Activated CD8-positive, alpha-beta T cell treated with anti-CD3 and anti-CD28 coated beads, Interleukin-2, amount 10 ng/mL, durations not matched to agents 7 days and 5 days (primary cell): ENCODE data around the gene ABCC8. TPM values are rescaled to one million over a fixed set of nuclear protein-coding genes. Genes with fewer than 3 reads are reported as not detected.

Experiments
- ATAC-seq: fragments of 150-1000 bp; cut with Tn5 transposase; one replicate; pipeline ENCODE4 v1.10.0; 2021; ENCODE audit warnings: moderate library complexity
- CTCF ChIA-PET: fragments of 350-600 bp; sonication (Branson Sonifier 250); formaldehyde crosslinking; loops from one replicate; lab custom pipeline; 2021; ENCODE audit warnings: antibody characterized with exemption; lab: Charles Lee
- POLR2A ChIA-PET: fragments of 350-600 bp; sonication (Branson Sonifier 250); formaldehyde crosslinking; loops from one replicate; lab custom pipeline; 2021; ENCODE audit warnings: antibody characterized with exemption; lab: Charles Lee
- DNase-seq: peaks from one replicate; pipeline ENCODE4 v3.0.0-alpha.2; 2020
- H3K27ac Mint-ChIP-seq: one replicate; pipeline ENCODE4 v1.8.0; 2021; ENCODE audit warnings: mild to moderate bottlenecking, mixed read lengths
- H3K27me3 Mint-ChIP-seq: one replicate; pipeline ENCODE4 v1.8.0; 2021; ENCODE audit warnings: low read depth, mixed read lengths
- H3K36me3 Mint-ChIP-seq: one replicate; pipeline ENCODE4 v1.8.0; 2021; ENCODE audit warnings: low read depth, mixed read lengths
- H3K4me1 Mint-ChIP-seq: one replicate; pipeline ENCODE4 v1.8.0; 2021; ENCODE audit warnings: low read depth, mixed read lengths
- H3K4me3 Mint-ChIP-seq: one replicate; pipeline ENCODE4 v1.8.0; 2021; ENCODE audit warnings: mild to moderate bottlenecking, mixed read lengths
- H3K9me3 Mint-ChIP-seq: one replicate; pipeline ENCODE4 v1.8.0; 2022; ENCODE audit warnings: mixed read lengths; ENCODE audit not compliant: insufficient read depth
- total RNA-seq, 2 experiments: library from RNA; stranded (reverse); gene quantifications; one replicate each; pipeline ENCODE4 v1.2.3, GENCODE V29; 2021

The ABCC8 gene
- total RNA-seq, 2 experiments from 2014 or later, result 0.61 to 1.5 TPM

DNA sequence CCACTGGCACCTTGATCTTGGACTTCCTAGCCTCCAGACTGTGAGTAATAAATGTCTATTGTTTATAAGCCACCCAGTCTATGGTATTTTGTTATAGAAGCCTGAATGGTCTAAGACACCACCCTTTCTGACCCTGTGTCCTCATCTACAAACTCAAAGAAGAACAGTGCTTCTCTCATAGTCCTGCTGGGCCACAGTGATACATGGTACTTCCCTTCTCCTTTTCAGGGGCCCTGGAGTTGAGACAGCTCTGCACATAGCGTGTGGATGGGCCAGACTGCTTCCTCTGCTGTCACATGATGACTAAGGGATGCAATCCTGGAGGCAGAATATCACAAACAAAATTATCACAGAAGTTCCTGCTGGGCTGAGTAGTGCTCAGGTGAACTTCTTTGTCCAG is 93.2 kb downstream of the ABCC8 start:
- no peak for ATAC-seq
- Mint-ChIP-seq H3K36me3 (no peaks in the 10 kb centered on the region), H3K4me3 (no peak overlapping the region), H3K27ac (no peak overlapping the region), H3K9me3 (no peaks in the 10 kb centered on the region), H3K4me1 (peaks cover 10% of the 10 kb centered on the region), H3K27me3 (peaks cover 3% of the 10 kb centered on the region)
- ChIA-PET CTCF (interaction anchor here (0.8 to 5.0 kb wide), 34 partner anchors 9 to 595 kb away, joined by 3 to 101 read pairs (median 5); partner anchors contain the start of gene USH1C), POLR2A (no interaction called here)
- DNase-seq, result no peak

DNA sequence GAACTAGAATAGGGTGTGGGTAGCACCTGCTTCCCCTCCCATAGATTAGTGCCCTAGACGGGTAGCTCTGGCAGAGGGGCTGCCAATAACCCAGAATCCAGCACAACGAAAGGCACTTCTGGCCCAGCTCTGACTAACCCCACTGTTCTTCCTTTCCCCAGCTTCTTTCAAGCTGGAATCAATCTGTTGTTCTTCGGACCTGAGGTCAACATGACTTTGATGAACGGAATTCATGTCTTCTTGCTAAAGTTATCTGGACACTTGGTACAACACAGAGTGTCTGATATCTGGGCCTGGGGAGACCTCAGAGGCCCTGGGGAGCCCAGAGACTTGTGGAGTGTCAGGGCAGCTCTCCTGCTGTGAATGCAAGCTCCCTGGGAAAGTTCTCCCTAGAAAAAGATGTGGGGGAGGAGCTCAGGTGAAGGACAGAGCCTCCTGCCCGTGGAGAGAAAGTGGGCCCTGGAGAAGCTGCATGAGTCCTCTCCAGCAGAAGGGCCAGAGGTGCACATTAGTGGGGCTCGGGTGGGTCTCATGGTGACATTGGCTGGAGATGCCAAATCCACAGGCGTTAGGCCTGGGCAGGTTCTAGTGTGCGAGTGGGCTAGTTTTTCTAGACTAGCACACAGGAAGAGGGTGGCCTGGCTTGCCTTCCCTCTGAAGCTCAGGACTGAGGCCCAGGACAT is 94.5 kb downstream of the ABCC8 start:
- CTCF ChIA-PET, result interaction anchor here (0.8 to 5.0 kb wide), 6 partner anchors 22 to 152 kb away, joined by 3 to 101 read pairs (median 20); no protein-coding TSS in a partner anchor
- ATAC-seq, result no peak

DNA sequence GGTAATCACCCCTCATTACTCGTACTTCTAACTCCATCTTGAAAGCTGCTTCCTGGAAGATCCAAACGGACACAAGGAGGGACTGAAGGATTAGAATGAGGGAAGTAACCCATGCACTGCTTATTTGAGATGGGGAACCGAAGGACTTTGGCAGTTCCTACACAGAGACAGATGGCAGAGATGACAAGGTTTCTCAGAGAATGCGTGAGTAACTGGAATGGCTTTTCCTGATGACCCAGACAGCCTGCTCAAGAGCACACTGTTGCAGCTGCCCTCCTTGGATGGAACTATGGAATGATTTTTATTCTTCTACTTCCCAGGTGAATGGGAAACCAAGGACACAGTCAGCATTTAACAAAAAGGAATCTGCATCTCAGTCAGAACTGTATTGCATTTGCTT is 95.5 kb downstream of the ABCC8 start:
- H3K36me3 Mint-ChIP-seq, result no peaks in the 10 kb centered on the region

More for the DNA sequence above, 94.5 kb downstream of the ABCC8 start:
- Mint-ChIP-seq H3K4me3 (no peak overlapping the region), H3K27me3 (no peaks in the 10 kb centered on the region), H3K4me1 (peaks cover 5% of the 10 kb centered on the region), H3K36me3 (no peaks in the 10 kb centered on the region), H3K9me3 (no peaks in the 10 kb centered on the region), H3K27ac (no peak overlapping the region)
- POLR2A ChIA-PET, result no interaction called here
- DNase-seq, result no peak

DNA sequence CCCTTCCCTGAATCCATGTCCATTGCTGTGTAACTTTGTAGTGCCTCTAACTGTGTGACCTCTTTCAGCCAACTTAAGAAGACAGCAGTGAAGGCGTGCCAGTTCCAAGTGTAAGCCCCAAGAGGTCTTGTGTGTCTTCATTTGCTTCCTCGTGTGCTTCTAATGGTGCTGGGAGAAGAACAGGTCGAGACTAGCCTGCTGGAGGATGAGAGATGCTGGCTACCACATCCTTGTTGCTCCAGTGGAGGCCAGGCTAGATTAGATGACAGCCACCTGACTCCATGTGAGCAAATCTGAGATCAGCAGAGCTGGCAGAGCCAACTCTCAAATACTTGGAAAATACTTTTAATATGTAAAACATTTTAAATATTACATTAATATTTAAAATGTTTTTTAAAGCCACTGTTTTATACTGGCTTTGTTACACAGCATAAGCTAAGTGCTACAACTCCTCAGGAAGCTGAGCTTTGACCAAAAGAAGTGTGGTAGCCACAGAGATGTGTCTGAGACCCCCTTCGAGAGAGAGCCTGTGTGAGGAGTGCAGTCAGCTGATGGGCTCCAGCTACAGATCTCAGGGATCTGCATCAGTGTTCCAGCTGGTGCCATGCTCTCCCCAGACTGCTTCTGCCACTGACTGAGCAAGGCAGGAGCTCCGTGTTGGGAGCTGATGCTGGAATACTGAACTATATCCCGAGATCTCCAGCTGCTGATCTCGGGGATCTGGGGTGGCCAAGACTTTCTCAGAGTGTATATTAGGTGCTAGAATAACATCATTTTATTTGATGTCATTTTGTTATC is 97.1 kb downstream of the ABCC8 start:
- H3K4me3 Mint-ChIP-seq, result no peak overlapping the region

More for the DNA sequence above, 95.5 kb downstream of the ABCC8 start:
- ChIA-PET CTCF (interaction anchor here (2.2 to 5.0 kb wide), 3 partner anchors 125 to 151 kb away, joined by 16 to 101 read pairs (median 28); no protein-coding TSS in a partner anchor), POLR2A (no interaction called here)
- Mint-ChIP-seq H3K27ac (no peak overlapping the region), H3K4me3 (no peak overlapping the region), H3K4me1 (peaks cover under 1% of the 10 kb centered on the region), H3K27me3 (no peaks in the 10 kb centered on the region), H3K9me3 (no peaks in the 10 kb centered on the region)
- ATAC-seq, result no peak
- no peak for DNase-seq

DNA sequence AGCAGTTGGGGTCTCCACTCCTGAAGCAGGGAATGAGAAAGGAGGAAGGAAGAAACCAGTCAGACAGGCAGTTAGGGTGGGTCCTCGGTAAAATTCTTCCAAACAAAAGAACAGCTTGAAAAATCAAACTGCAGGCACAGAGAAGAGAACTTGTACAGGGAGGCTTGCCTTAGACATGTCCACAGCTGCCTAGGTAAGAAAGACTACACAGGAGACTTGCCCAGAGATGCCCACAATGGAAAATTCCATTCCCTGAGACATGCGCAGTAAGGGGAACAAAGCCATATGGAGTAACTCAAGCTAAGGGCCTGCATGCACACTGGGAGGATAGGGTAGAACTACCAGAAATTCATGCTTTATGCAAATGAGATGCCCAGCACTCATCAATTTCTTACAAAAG is 98.0 kb downstream of the ABCC8 start:
- no peak for ATAC-seq
- no peaks in the 10 kb centered on the region for H3K27me3 Mint-ChIP-seq
- no peak overlapping the region for H3K27ac Mint-ChIP-seq
- DNase-seq, result no peak
- peaks cover 3% of the 10 kb centered on the region for H3K9me3 Mint-ChIP-seq
- ChIA-PET POLR2A (no interaction called here), CTCF (interaction anchor here (1.1 to 2.9 kb wide), 3 partner anchors 10 to 150 kb away, joined by 3 to 8 read pairs (median 4); partner anchors contain the start of gene KCNJ11)
- no peaks in the 10 kb centered on the region for H3K36me3 Mint-ChIP-seq
- no peak overlapping the region for H3K4me3 Mint-ChIP-seq
- no peaks in the 10 kb centered on the region for H3K4me1 Mint-ChIP-seq

More for the DNA sequence above, 97.1 kb downstream of the ABCC8 start:
- Mint-ChIP-seq H3K4me1 (no peaks in the 10 kb centered on the region), H3K27me3 (no peaks in the 10 kb centered on the region), H3K27ac (no peak overlapping the region), H3K9me3 (no peaks in the 10 kb centered on the region), H3K36me3 (no peaks in the 10 kb centered on the region)
- DNase-seq (no peak), ATAC-seq (no peak)
- ChIA-PET POLR2A (no interaction called here), CTCF (interaction anchor here (1.1 to 2.9 kb wide), 3 partner anchors 9 to 149 kb away, joined by 3 to 8 read pairs (median 4); partner anchors contain the start of gene KCNJ11)

DNA sequence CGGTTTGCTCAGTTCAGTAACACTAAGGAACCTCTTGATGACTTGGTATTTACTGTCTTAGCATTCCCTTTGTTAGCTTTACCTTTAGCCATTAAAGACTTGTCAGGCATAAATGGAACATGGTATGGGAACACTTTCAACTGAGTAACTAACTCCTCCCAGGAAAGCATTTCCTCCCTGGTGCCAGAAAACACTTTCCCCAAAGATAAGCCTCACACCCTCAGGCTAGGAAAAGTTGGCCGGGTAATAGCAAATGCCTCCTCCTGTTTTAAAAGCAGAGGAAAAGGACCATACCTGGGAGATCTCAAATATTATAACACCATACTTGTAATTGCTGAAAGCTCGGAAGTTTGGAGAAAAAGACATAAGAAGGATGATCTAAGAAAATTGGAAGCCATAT is 100.2 kb downstream of the ABCC8 start:
- H3K4me3 Mint-ChIP-seq, result no peak overlapping the region
- ATAC-seq (no peak), DNase-seq (no peak)
- H3K36me3 Mint-ChIP-seq, result peaks cover 15% of the 10 kb centered on the region
- H3K4me1 Mint-ChIP-seq, result no peaks in the 10 kb centered on the region
- H3K9me3 Mint-ChIP-seq, result peaks cover 19% of the 10 kb centered on the region
- ChIA-PET CTCF (no interaction called here), POLR2A (no interaction called here)
- H3K27ac Mint-ChIP-seq, result no peak overlapping the region
- H3K27me3 Mint-ChIP-seq, result no peaks in the 10 kb centered on the region

DNA sequence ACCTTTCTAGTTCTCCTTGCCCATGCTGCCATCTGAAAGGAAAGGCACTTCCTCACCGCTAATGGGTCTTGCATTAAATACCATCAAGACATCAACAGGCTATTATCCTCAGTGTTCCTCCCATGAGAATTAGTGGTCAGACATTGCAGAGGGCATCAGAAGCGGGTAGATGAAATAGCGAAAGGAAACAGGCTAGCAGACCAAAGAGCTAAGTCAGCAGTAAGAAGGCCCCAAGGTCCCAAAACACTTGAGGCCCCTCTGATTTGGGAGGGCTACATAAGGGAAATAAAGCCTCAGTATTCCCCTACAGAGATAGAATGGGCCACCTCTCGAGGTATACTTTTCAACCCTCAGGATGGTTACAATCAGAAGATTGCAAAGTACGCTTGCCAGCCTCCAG is 101.1 kb downstream of the ABCC8 start:
- Mint-ChIP-seq H3K9me3 (peaks cover 26% of the 10 kb centered on the region), H3K27ac (no peak overlapping the region), H3K4me3 (no peak overlapping the region), H3K27me3 (no peaks in the 10 kb centered on the region), H3K36me3 (peaks cover 24% of the 10 kb centered on the region), H3K4me1 (no peaks in the 10 kb centered on the region)
- ChIA-PET CTCF (interaction anchor here (2.2 kb wide), 1 partner anchor 8 kb away, joined by 12 read pairs; no protein-coding TSS in a partner anchor), POLR2A (no interaction called here)
- ATAC-seq, result no peak
- no peak for DNase-seq

DNA sequence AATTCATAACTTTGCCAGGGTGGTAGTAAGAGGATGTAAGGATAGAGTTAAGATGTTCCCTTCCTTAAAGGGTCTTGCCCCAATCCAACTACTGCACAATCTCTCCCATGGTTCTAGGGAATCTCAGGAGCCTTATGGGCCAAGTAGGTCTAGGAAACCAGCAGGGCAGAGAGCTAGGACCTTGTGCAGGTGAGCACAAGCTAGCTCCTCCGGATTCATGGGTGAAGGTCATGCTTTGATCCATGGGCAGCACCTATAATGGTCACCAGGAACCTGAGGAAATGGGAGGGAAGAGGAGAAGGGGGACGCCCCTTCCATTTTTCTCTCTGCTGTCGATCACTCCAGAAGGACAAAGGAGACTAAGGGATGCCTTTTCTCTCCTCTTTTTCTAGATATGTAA is 105.0 kb downstream of the ABCC8 start:
- Mint-ChIP-seq H3K4me1 (peaks cover 12% of the 10 kb centered on the region), H3K9me3 (peaks cover 41% of the 10 kb centered on the region), H3K27ac (no peak overlapping the region), H3K4me3 (no peak overlapping the region), H3K27me3 (no peaks in the 10 kb centered on the region), H3K36me3 (peaks cover 49% of the 10 kb centered on the region)
- DNase-seq, result no peak
- ChIA-PET CTCF (interaction anchor here (1.3 kb wide), 1 partner anchor 12 kb away, joined by 4 read pairs; no protein-coding TSS in a partner anchor), POLR2A (interaction anchor here (0.6 kb wide), 1 partner anchor 142 kb away, joined by 3 read pairs; no protein-coding TSS in a partner anchor)
- no peak for ATAC-seq

DNA sequence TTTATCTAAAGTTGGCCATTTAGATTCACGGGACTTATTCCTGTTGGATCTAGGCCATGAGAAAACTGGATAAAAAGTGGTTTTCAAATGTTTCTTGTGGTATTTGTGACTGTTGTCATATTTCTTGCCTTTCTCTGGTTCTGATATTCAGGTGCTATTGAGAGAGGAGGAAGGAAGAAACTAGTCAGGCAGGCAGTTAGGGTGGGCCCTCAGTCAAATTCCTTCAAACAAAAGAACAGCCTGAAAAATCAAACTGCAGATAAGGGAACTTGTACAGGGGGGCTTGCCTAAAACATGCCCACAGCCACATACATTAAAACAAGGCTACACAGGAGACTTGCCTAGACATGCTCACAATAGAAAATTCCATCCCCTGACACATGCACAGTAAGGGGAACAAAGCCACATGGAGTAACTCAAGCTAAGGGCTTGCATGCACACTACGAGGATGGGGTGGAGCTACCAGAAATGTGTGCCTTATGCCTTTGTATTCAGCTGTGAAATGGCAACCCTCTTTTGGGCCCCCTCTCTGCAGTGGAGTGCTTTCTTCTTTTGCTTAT is 106.9 kb downstream of the ABCC8 start:
- Mint-ChIP-seq H3K4me1 (peaks cover 12% of the 10 kb centered on the region), H3K4me3 (no peak overlapping the region), H3K27ac (no peak overlapping the region), H3K36me3 (peaks cover 49% of the 10 kb centered on the region), H3K27me3 (no peaks in the 10 kb centered on the region), H3K9me3 (peaks cover 41% of the 10 kb centered on the region)
- POLR2A ChIA-PET, result no interaction called here
- CTCF ChIA-PET, result no interaction called here
- DNase-seq (no peak), ATAC-seq (no peak)

DNA sequence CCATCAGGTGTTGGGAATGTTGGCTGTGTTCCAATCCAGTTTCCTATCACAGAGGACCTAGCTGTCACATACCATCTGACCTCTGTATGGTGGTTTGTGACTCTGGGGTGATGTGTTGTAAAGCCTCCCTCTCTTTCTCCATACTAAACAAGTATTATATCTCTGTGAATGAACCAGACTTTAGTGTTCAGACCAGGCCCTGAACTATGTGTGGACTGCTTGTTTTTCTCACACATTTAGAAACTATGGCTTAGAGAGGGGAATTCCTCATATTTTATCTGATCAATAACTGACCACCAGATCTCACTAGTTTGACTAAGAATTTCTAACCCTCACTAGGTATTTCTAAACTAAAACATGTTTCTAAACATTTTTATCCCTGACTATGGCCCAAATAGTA is 107.6 kb downstream of the ABCC8 start:
- ATAC-seq, result no peak
- peaks cover 38% of the 10 kb centered on the region for H3K9me3 Mint-ChIP-seq
- no peak for DNase-seq
- peaks cover 12% of the 10 kb centered on the region for H3K4me1 Mint-ChIP-seq
- POLR2A ChIA-PET, result no interaction called here
- peaks cover 49% of the 10 kb centered on the region for H3K36me3 Mint-ChIP-seq
- H3K27ac Mint-ChIP-seq, result no peak overlapping the region
- H3K4me3 Mint-ChIP-seq, result no peak overlapping the region
- CTCF ChIA-PET, result interaction anchor here (0.7 kb wide), 1 partner anchor 139 kb away, joined by 3 read pairs; no protein-coding TSS in a partner anchor
- no peaks in the 10 kb centered on the region for H3K27me3 Mint-ChIP-seq

DNA sequence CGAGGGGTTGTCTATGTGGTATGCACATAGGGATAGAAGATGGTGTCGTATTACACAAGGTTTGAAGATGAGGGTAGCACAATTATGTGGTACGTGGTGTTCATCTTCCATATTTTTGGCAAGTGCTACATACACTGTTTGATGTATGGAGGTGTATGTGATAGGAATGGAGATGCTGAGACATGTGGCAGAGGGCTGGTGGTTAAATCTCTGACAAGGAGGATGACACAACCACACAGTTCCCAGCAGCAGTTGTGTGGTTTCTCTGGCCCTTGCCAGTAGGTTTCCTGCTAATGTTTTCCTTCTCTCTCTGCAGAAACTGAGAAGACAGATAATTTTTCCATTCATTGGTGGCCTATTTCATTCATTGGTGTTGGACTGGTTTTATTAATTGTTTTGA is 108.1 kb downstream of the ABCC8 start:
- POLR2A ChIA-PET, result no interaction called here
- peaks cover 49% of the 10 kb centered on the region for H3K36me3 Mint-ChIP-seq
- no peak overlapping the region for H3K4me3 Mint-ChIP-seq
- CTCF ChIA-PET, result interaction anchor here (0.7 to 1.0 kb wide), 2 partner anchors 14 to 138 kb away, joined by 3 to 6 read pairs; no protein-coding TSS in a partner anchor
- peaks cover 12% of the 10 kb centered on the region for H3K4me1 Mint-ChIP-seq
- H3K27ac Mint-ChIP-seq, result no peak overlapping the region
- ATAC-seq (no peak), DNase-seq (no peak)
- no peaks in the 10 kb centered on the region for H3K27me3 Mint-ChIP-seq
- H3K9me3 Mint-ChIP-seq, result peaks cover 38% of the 10 kb centered on the region
